Limb (tissue), 2 donors: ENCODE measurements around the gene GALNT15.
A peak's percentile ranks its signal among the peaks of the same experiment; 100 is the strongest.

Source experiments
- DNase-seq, 2 donors: peaks; one replicate each; pipeline ENCODE4 v3.0.0-alpha.2; 2016; ENCODE audit errors: extremely low spot score in 2 of 2

GALNT15 gene

DNA sequence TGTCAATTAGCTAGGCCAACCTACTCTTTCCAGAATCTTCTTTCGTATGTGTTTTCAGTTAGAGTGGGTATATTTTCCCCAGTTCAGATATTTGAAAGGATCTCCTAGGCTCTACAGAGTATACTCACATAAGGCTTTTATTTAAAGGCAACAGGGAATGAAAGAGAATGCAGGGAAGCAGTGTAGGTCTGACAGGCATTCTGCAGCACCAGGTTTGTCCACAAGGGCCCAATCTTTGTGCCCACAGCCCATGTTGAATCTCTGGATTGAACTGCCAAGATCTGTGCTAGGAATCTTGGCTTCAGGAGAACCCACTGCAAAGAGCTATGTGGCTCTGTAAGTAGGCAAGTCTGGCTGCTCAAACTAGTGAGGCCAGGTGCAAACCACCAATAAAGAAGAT is 24.2 kb upstream of the GALNT15 start:
- no peak for DNase-seq

DNA sequence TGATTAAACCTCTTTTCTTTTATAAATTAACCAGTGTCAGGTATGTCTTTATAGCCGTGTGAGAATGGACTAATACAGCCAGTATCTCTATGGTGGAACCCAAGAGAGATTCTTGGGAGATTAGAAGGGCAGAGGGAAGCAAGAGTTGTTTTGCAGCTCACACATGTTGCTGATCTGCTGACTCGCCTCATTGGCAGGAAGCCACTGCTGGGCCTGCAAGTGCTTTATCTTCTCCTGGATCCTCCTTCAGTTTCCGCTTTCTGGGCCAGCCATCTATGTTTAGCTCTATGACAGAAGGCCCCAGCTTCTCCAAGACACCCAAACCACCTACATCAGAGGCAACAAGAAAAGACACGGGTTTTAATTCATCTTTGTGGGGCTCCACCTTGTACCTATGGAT is 23.4 kb upstream of the GALNT15 start:
- no peak for DNase-seq

DNA sequence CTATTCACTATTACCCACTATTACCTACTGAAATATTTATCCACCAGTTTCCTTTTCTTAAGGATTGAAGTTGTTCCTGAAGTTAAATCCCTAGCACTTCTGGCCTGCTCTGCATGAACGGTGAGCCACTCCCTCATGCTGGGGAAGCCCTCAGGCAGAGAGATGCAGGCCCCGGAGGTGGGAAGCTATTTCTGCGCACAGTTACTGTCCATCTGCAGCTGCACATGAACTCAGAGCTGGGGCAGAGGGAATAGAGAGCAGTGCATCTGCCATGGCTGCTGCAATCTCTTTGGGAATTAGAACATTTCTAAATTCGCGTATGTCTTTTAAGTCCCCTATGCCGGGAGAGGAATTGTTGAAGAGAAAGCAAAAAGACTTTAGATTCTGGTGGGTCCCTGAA is 6.3 kb upstream of the GALNT15 start:
- no peak for DNase-seq

DNA sequence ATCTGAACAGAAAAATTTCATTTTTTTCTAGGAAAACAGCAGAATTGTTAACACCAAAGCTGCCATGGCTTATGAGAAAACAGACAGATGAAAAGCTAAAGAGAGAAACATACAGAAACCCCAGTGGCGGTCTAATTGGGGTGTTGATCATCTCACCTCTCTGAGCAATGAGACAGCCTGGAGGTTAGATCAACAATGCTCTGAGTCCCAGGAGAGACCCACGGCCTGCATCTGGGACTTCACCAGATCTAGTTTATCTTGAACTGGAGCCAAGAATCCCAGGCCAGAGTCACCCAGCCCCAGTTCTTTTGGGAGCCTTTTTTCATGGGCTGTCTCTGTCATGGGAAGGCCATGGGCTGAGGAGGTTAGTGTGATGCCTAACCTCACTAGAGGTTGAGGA is 3.5 kb upstream of the GALNT15 start:
- DNase-seq = no peak

DNA sequence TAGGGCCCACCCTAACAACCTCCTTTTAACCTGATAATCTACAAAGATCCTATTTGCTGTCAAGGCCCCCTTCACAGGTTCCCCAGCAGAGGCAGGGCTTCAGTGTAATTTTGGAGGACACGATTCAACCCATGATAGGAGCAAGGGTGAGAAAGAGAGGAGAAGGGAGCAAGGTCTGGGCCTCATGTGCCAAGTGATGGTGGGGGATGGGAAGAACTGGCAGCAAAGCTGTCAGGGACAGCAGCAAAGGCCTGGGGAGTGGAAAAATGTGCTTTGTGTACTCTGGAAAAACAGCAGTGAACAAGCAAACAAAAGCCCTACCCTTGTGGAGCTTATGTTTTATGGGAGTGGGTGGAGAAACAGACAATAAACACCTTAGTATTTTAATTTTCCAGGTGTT is 2.7 kb upstream of the GALNT15 start:
- DNase-seq = no peak

DNA sequence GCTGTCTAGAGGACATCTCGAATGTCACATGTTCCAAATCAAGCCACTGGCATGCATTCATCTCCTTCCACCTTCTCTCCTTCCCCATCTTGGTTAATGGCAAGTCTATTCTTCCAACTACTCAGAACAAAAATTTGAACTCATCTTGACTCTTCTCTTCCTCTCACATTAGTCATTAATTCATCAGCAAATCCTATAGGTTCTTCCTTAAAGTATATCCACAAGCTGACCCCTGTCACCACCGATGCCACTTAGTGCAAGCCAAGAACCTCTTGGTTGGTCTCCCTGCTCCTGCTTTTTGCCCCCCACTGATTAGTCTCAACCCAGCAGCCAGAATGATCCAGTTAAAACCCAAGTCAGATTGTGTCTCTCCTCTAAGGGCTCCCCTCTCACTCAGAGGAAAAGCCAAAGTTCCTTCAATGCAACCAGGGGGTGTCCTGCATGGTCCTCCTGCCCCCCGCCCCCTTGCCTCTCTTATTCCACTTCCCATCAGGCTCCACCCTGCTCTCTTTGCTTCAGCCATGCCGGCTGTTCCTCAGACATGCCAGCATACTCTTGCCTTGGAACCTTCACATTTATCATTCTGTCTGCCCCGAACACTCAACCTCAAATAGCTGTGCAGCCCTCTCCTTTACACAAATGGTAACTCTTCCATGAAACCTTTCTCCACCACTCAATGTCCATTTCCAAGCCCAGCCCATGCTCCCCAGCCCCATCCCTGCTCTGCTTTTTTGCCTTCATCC is 1.0 kb upstream of the GALNT15 start:
- DNase-seq = no peak

DNA sequence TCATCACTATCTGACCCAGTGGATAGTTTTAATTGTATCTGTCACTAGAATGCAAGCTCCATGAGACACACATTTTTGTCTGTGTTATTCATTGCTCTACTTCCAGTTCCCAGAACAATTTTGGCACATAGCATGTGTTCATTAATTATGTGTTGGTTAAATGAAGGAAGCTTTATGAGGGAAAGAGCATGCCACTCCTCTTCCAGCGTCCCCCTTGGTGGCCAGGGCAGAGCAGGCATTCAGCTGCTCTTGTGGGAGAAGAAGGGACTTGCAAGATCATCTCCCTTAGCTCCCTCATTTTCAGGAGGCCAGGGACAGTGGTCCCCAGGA is 489 bp upstream of the GALNT15 start:
- no peak for DNase-seq

DNA sequence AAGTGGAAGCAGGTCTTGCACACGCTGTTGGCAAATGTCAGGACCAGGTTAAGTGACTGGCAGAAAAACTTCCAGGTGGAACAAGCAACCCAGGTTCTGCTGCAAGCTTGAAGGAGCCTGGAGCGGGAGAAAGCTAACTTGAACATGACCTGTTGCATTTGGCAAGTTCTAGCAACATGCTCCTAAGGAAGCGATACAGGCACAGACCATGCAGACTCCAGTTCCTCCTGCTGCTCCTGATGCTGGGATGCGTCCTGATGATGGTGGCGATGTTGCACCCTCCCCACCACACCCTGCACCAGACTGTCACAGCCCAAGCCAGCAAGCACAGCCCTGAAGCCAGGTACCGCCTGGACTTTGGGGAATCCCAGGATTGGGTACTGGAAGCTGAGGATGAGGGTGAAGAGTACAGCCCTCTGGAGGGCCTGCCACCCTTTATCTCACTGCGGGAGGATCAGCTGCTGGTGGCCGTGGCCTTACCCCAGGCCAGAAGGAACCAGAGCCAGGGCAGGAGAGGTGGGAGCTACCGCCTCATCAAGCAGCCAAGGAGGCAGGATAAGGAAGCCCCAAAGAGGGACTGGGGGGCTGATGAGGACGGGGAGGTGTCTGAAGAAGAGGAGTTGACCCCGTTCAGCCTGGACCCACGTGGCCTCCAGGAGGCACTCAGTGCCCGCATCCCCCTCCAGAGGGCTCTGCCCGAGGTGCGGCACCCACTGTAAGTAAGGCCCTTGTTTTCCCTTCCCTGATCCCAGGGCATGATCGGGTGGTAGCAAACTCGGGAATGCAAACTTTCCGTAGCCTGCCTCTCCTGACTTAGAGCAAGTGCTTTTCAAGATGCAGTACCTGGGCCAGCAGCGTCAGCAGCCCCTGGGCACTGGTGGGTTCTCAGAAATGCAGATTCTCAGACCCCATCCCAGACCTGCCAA is 759 bp downstream of the GALNT15 start:
- no peak for DNase-seq

DNA sequence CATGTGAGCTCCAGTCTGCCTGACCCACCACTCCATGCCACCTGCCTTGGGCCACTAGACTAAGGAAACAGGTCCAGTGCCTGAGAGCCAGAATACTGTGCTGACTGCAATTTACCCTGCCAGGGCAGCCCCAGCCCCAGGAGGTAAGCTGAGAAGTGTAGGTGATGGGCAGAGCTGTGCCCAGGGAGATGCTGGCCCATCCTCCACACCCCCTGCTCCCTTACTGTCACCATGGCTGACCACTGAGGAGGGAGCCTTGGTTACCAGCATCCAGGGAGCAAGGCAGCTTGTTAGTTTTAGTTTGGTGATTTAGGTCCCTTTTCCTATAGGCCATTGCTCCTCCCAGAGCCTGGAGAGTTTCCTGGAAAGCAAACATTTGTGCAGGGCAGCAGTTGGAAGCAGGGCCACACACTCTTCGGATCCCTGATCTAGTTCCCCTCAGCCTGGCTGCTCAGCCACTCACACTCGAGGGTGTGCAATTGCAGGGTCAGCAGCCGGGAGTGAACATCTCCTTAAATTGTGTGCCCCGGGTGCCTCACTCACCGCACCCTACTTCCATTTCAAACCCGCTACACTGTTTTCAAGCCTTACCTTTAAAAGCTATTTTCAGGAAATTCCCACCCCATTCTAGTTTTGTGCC is 2.0 kb downstream of the GALNT15 start:
- no peak for DNase-seq

DNA sequence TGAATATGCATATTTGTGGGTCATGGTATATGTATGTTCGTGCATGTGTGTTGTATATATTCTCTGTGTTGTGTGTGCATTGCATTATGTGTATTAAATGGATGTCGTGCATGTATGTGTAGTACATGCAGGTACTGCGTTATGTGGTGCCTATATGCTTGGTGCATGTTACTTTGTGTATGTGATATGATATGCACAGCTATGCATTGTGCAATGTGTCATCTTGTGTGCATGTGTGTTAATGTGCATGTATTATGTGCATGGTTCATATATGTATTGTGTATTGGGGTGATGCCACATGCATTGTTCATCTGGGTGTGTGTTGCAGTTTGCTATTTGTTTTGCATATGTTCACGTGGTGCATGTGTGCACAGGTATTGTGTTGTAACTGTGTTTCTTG is 2.9 kb downstream of the GALNT15 start:
- no peak for DNase-seq

DNA sequence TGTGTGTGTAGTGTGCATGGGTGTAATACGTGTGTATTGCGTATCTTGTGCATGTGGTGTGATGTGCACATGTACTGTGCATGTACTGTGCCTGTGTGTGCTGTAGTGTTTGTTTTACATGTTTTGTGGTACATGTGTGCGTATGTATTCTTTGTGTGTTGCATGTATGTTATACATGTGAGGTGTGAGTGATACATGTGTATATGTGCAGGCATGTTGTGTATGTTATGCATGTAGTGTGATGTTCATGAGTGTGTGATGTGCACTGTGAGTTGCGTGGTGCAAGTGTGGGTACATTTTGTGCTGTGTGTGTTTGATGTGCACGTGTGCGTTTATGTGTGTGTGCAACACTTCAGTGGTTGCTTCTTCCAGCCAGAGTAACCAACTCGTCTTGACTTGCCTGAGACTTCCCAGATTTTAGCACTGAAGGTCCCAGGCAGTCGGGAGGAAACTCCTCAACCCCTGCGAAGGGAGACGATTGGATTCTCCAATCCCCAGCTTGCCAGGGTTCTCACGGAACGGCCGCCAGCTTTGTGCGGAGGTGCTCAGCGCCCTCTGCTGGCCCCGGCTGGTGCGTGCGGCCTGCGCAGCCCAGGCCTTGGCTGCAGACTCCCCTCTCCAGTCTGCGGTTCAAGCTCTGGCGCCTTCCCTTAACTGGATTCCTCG is 3.6 kb downstream of the GALNT15 start:
- peak; percentile 81 to 91 for DNase-seq

DNA sequence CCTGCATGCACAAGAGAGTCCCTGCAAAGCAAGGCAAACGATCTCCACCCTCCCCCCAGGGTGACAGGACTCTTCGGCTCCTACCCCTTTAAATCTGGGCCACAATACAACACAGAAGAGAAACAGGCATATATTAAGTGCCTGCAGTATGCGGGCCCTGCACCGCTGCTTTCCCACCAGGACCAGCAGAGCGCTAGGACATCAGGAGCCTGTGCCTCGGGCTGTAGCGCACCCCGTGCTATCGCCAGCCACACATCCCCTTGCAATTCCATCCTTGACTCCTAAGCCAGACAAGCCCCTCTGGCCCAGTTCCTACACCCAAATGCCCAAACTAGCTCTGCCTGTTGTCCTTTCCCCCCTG is 4.1 kb downstream of the GALNT15 start:
- no peak for DNase-seq

DNA sequence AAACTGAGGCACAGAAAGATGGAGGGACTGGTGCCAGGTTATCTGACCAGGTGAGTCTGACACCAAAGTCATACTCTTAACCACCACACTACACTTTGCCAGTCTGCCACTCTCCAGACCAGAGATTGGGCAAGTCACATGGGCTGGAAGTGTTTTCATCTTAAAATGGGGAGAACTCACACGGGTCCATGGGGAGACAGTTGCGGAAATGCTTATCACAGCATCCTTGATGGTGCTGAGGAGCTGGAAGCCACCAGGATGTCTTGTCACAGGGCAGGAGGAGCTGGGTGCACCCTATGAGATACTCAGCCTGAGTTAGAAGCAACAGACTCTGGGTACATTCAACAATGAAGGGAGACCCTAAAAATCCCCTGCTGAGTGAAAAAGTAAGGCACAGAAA is 4.8 kb downstream of the GALNT15 start:
- DNase-seq = no peak

DNA sequence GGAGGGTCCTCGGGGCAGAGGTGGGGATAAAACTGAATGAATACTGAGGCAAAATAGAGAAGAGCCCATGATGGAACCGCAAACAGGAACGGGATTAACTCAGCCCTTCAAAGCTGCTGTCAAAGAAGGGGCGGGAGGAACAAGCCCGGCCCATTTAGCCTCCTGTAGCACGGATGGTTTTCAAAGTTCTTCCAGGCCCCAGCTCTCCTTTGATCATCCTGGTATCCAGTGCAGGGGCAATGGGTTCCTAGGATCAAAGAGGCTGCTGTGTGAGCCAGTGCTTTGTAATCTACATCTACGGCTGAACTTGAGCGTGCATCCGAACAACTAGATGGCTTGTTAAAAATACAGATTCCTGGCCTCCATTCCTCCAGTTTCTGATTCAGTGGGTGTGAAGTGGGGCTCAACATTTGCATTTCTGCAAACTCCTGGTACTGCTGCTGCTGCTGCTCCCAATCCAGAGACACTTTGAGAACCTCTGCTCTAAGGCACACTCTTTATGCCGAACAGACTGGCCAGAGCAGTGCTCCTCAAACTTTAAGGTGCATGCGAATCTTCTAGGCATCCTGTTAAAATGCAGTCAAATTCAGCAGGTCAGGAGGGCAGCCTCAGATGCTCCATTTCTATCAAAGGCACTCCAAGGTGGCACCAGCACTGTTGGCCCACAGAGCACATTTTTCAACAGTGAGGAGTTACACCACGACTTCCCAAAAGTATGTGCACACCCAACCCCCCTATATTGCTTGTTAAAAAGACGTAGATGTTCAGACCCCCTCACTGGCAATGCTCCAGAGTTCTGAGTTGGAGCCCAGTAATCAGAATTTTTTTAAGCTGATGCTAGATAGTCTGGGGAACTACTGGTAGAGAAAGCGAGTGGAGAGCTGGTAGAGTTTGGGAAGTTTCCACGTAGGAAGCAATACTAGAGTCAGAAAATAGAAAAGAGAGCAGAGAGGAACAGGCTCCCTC is 5.6 kb downstream of the GALNT15 start:
- DNase-seq = no peak

DNA sequence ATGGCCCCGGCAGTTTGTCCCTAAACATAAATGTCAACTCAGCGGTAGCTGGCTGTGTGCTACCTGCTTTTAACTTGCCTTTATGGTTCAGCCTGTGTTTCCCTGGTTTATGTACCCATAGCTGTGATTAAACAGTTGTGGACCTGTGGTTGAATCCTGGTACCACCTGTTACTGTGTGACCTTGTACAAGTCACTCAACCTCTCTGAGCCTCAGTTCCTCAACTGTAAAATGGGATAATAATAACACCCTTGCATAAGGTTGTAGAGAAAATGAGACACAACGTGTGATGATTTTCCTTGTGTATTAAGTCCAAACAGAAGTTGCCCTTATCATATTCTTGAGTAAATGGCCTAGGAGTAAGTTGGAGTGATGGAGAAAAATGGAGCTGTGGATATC is 6.3 kb downstream of the GALNT15 start:
- no peak for DNase-seq

DNA sequence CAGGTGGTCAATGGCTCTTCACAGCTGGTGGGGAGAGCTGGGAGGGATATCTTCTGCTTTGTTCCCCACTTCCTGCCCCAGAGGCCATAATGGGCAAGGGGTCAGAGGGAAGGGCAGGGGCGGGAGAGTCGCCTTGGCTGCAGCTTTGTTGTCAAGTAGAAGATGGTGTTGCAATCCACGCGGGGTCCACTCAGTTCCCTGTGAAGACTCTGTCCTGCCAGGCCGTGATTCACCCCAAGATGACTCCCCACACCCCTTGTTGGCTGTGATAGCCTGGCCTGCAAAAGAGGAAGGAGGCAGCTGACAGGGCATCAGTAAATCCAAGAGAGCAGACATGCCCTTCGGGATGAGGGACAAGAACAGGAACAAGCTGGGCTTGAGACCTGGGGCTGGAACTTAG is 6.9 kb downstream of the GALNT15 start:
- no peak for DNase-seq

DNA sequence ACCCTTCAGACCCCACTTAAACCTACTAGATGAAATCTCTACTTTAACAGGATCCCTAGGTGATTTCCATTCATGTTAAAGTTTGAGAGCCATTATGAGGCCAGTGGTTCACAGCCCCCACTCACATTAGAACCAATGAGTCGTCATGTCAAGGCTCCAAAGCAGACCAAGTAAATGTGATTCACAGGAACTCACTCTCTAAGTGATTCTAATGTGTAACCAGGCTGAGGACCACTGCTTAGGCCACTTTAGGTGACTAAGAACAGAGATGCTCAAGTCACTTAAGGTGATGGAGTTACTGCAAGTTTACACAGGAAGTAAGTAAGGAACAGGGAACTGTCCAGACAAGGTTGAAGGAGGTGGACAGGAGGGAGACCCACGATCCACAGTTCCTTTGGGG is 7.7 kb downstream of the GALNT15 start:
- DNase-seq = no peak

DNA sequence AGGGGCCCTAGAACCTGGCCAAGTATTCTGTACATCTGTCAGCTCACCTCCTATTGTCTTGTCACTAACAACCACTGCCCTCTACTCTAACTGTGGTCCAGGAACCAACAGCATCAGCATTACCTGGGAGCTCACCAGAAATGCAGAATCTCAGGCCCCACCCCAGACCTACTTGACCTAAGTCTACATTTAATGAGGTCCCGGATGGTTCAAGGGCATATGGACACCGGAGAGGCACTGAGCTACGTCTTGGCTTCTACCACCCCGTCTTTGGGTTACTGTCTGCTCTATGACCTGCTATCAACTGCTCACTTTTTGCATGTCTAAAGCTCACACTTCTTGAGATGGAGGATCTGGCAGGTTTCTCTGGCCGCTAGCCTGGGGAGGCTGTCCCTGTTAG is 8.1 kb downstream of the GALNT15 start:
- no peak for DNase-seq

DNA sequence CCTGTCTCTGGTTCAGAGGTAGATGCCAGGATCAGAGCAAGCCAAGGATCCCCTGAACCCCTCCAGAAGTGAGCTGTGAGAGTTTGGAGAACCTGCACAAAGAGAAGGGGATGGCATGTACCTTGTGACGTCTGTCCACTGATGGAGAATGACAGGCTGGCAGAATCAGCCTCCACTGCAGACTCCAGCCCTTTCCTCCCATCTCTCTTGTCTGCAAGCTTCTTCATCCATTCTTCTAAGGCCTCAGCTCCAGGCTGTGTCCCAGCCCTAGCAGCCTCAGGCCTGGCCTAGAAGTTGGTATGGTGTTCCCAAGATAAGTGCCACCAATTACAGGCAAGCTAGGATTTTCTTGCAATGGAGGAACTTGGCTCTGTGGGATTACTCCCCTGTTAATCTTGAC is 8.6 kb downstream of the GALNT15 start:
- DNase-seq = no peak

DNA sequence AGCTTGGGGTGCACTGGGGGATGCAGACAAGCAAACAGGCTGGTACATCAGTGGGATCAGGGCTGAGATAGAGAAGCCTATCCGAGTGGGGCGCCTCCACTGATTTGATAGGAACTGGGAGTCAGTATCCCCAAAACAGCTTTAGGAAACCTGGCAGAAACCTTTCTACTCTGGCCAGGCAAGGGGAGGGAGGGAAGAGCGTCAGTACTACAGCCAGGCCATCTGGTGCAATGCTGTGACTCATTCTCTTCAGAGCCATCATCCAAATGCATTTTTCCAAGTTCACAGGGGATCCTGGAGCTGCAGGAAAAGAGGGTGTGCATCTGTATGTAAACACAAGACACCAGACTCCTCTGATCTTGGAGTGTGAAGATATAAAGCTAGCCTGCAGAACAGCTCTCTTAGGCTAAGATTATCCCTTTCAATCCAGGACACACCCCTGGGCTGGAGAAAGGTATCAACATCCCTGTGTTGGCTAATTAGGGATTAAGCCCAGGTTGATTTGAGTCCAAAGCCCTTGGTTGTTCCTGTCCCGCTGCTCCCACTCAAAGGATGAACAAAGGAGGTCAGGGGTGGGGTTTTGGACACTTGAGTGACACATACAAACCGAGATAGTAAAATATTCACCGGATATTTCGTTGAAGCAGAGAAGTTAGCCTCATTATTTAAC is 9.3 kb downstream of the GALNT15 start:
- no peak for DNase-seq
